Upper lobe of left lung (tissue), 6 donors: ENCODE measurements around the gene RPUSD3. TPM values are rescaled to one million over a fixed set of nuclear protein-coding genes. Genes with fewer than 3 reads are reported as not detected.

Source experiments
- ATAC-seq, 2 donors: fragments of 200-7000 bp; cut with Tn5 transposase; one replicate each; pipeline ENCODE4 v1.9.1; 2022; ENCODE audit warnings: mild to moderate bottlenecking in 2 of 2, moderate library complexity in 2 of 2; ENCODE audit not compliant: low FRiP score in 2 of 2
- DNase-seq, 2 donors: peaks; one replicate each; pipeline ENCODE4 v3.0.0-alpha.2; 2019 to 2020
- H3K27ac ChIP-seq, 4 donors: fragments of 200-600 bp; sonication (generic); one replicate each; pipeline ENCODE4 v1.5.1; 2016 to 2019
- H3K27me3 ChIP-seq, 4 donors: fragments of 200-600 bp; sonication (generic); one replicate each; pipeline ENCODE4 v1.5.1; 2017 to 2019
- H3K36me3 ChIP-seq, 4 donors: fragments of 200-600 bp; sonication (generic); one replicate each; pipeline ENCODE4 v1.5.1; 2016 to 2019
- H3K4me1 ChIP-seq, 4 donors: fragments of 200-600 bp; sonication (generic); one replicate each; pipeline ENCODE4 v1.5.1; 2018 to 2019
- H3K4me3 ChIP-seq, 4 donors: fragments of 200-600 bp; sonication (generic); one replicate each; pipeline ENCODE4 v1.5.1; 2017 to 2019; ENCODE audit warnings: mild to moderate bottlenecking in 2 of 4, moderate library complexity in 1 of 4
- H3K9me3 ChIP-seq, 4 donors: fragments of 200-600 bp; sonication (generic); one replicate each; pipeline ENCODE4 v1.5.1; 2018 to 2019
- EP300 ChIP-seq, 4 donors: sonication (generic); formaldehyde crosslinking; IDR thresholded peaks; one replicate each; pipeline ENCODE4 v1.5.1; 2017; ENCODE audit warnings: antibody characterized with exemption in 4 of 4, control low read depth in 2 of 4
- POLR2A ChIP-seq, 4 donors: fragments of 450-650 bp; IDR thresholded peaks; one replicate each; pipeline ENCODE4 v1.5.1; 2016 to 2017; ENCODE audit warnings: antibody characterized with exemption in 4 of 4, mild to moderate bottlenecking in 2 of 4
- POLR2AphosphoS5 ChIP-seq, 2 donors: sonication (generic); formaldehyde crosslinking; IDR thresholded peaks; one replicate each; pipeline ENCODE4 v1.5.1; 2017; ENCODE audit warnings: antibody characterized with exemption in 2 of 2
- WGBS, 2 donors: methylation state at CpG; one replicate each; pipeline ENCODE4 v1.1.5; 2017 to 2018; 5-methylcytosine and 5-hydroxymethylcytosine counted together
- total RNA-seq, 6 donors: library from RNA; depleted of rRNA in 4 of 6; stranded (reverse); fragments of >200 nt in 4 of 6; gene quantifications; one replicate each; pipeline versions ENCODE4 v1.1.0 to v1.2.1, GENCODE V29; 2016 to 2021
- TF ChIP-seq, protein P1 (sequence below), 6 experiments: fragments of 450-650 bp in 4 of 6; fragments of 200-600 bp in 2 of 6; sonication (generic) in 2 of 6; IDR thresholded peaks; one replicate each; pipeline ENCODE4 v1.5.1; 2016 to 2019; ENCODE audit warnings: antibody characterized with exemption in 6 of 6
- donor health status: DM: no; HTN: no; CAD: no; lungs with moderate emphysema.
- donor health status: DM: no; HTN: yes; CAD: no; lungs with severe emphysema.

The RPUSD3 gene
- total RNA-seq, 6 donors from 2014 or later, result 23.8 to 58.7 (median 34.9) TPM

DNA sequence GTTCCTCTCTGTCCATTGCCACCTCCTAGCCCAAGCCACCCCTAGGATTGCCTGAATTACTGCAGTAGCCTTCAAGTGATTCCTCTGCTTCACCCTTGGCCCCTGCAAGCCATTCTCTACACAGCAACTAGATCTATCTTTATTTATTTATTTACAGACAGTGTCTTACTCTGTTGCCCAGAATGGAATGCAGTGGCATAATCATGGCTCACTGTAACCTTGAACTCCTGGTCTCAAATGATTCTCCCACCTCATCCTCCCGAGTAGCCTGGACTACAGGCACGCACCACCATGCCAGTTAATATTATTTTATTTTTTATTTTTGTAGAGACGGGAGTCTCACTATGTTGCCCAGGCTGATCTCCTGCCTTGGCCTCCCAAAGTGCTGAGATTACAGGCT lies 44.7 kb upstream of the RPUSD3 start:
- Histone ChIP-seq H3K4me1 (peaks cover 10 to 16% (median 13%) of the 10 kb centered on the region in 4 donors), H3K27me3 (no peaks in the 10 kb centered on the region), H3K36me3 (peaks cover 4 to 12% (median 8%) of the 10 kb centered on the region in 4 donors), H3K4me3 (no peak overlapping the region), H3K9me3 (no peaks in the 10 kb centered on the region), H3K27ac (no peak overlapping the region)
- DNase-seq, result no peak
- WGBS, 2 donors, result 94 to 98% methylated on average over 3 of the region's 3 CpGs
- ATAC-seq, result no peak
- TF ChIP-seq POLR2A (IDR thresholded peaks at IDR 0.05) (no peak), EP300 (IDR thresholded peaks at IDR 0.05) (no peak), POLR2AphosphoS5 (IDR thresholded peaks at IDR 0.05) (no peak)
- TF ChIP-seq, protein P1, sequence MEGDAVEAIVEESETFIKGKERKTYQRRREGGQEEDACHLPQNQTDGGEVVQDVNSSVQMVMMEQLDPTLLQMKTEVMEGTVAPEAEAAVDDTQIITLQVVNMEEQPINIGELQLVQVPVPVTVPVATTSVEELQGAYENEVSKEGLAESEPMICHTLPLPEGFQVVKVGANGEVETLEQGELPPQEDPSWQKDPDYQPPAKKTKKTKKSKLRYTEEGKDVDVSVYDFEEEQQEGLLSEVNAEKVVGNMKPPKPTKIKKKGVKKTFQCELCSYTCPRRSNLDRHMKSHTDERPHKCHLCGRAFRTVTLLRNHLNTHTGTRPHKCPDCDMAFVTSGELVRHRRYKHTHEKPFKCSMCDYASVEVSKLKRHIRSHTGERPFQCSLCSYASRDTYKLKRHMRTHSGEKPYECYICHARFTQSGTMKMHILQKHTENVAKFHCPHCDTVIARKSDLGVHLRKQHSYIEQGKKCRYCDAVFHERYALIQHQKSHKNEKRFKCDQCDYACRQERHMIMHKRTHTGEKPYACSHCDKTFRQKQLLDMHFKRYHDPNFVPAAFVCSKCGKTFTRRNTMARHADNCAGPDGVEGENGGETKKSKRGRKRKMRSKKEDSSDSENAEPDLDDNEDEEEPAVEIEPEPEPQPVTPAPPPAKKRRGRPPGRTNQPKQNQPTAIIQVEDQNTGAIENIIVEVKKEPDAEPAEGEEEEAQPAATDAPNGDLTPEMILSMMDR (IDR thresholded peaks at IDR 0.05), result no peak

DNA sequence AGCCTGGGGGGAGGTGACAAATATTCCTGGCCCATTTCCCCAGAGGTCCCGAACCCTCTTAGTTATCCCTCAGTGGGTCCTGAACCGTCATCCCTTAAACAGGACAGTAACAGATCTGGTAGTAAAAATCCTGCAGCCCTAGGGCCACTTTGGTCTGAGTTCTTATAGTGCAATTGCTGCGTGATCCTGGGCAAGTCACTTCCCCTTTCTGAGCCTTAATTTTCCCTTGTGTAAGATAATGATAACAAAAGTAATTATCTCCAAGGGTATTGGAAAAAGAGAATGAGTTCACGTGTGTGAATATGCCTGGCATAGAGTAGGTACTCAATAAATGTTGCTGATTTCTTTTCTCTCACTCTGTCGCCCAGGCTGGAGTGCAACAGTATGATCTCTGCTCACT lies 43.7 kb upstream of the RPUSD3 start:
- WGBS, 2 donors, result 82 to 87% methylated on average over 5 of the region's 5 CpGs
- Histone ChIP-seq H3K27ac (no peak overlapping the region), H3K27me3 (no peaks in the 10 kb centered on the region), H3K36me3 (peaks cover 0 to 1% (median 0%) of the 10 kb centered on the region in 4 donors), H3K4me3 (no peak overlapping the region), H3K9me3 (no peaks in the 10 kb centered on the region), H3K4me1 (peaks cover 10 to 13% (median 11%) of the 10 kb centered on the region in 4 donors)
- DNase-seq, result no peak
- ATAC-seq, result no peak
- no peak for TF ChIP-seq POLR2A (IDR thresholded peaks at IDR 0.05)
- TF ChIP-seq EP300 (IDR thresholded peaks at IDR 0.05), result no peak
- no peak for TF ChIP-seq POLR2AphosphoS5 (IDR thresholded peaks at IDR 0.05)
- TF ChIP-seq, protein P1 (IDR thresholded peaks at IDR 0.05), result no peak

DNA sequence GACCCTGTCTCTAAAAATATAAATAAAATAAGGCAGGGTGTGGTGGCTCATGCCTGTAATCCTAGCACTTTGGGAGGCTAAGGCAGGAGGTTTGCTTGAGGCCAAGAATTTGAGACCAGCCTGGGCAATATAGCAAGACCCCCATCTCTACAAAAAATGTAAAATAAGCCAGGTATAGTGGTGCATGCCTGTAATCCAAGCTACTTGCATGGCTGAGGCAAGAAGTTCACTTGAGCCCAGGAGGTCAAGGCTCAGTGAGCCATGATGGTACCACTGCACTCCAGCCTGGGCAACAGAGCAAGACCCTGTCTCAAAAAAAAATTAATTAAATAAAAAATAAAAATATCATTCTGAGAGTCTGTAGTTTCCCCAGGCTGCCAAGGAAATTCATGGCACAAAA lies 42.5 kb upstream of the RPUSD3 start:
- H3K9me3 ChIP-seq, result no peaks in the 10 kb centered on the region
- peaks cover 3 to 6% (median 4%) of the 10 kb centered on the region in 4 donors for H3K4me1 ChIP-seq
- ATAC-seq (no peak), DNase-seq (no peak)
- no peak overlapping the region for H3K27ac ChIP-seq
- TF ChIP-seq POLR2A (IDR thresholded peaks at IDR 0.05) (no peak), POLR2AphosphoS5 (IDR thresholded peaks at IDR 0.05) (no peak), EP300 (IDR thresholded peaks at IDR 0.05) (no peak)
- TF ChIP-seq, protein P1 (IDR thresholded peaks at IDR 0.05), result no peak
- H3K36me3 ChIP-seq, result no peaks in the 10 kb centered on the region
- no peak overlapping the region for H3K4me3 ChIP-seq
- no peaks in the 10 kb centered on the region for H3K27me3 ChIP-seq

DNA sequence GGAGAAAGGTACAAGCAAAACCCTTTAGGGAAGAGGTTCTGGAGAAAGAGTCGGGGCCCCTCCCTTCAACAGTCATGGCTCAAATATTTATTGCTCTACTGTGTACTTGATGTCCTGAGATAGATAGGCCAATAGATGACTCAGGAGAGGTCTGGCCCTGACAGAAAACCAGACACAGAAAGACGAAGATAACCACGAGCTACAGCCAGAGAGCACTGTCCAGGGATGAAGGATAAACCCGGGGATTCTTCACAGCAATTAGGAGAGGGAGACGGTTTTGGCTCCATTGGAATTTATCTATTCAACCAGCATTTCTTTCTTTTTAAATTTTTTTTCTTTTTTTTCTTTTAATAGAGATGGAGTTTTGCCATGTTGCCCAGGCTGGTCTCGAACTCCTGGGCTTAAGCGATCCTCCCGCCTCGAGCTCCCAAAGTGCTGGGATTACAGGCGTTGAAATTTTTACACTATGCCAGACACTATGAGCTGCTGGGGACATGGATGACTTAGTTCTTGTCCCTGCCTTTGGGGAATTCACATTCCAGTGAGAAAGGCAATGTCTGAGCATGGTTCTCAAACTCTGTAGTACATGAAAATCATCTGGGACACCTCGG lies 40.9 kb upstream of the RPUSD3 start:
- TF ChIP-seq, protein P1 (IDR thresholded peaks at IDR 0.05), result no peak
- TF ChIP-seq EP300 (IDR thresholded peaks at IDR 0.05) (no peak), POLR2A (IDR thresholded peaks at IDR 0.05) (no peak), POLR2AphosphoS5 (IDR thresholded peaks at IDR 0.05) (no peak)
- H3K27me3 ChIP-seq, result no peaks in the 10 kb centered on the region
- no peak overlapping the region for H3K27ac ChIP-seq
- no peaks in the 10 kb centered on the region for H3K4me1 ChIP-seq
- H3K9me3 ChIP-seq, result no peaks in the 10 kb centered on the region
- ATAC-seq (peak in 1 of 2 donors; percentile 94), DNase-seq (no peak)
- 87% methylated on average over 11 of the region's 11 CpGs for WGBS, 2 donors
- H3K36me3 ChIP-seq, result no peaks in the 10 kb centered on the region
- no peak overlapping the region for H3K4me3 ChIP-seq
